ENCODE data around the gene GUCA2A. TPM values are rescaled to one million over a fixed set of nuclear protein-coding genes. Genes with fewer than 3 reads are reported as not detected.
"Not testable (repeated sequence)": the region's sequence is repeated elsewhere in the genome, so short reads cannot be mapped to it uniquely, and the experiment has no call there.

The GUCA2A gene
- not detected for total RNA-seq

GRCh38 chr1:42164551-42165420, at the start of gene GUCA2A:
Gene GUCA2A (minus strand): TSS chr1:42164745. CDS start chr1:42164712, 33 bp downstream.
- FAIRE-seq, result no peak
- no peak for DNase-seq (ENCODE audit: low spot score in 2 of 2)

GRCh38 chr1:42211224-42211623, 46.7 kb upstream of the GUCA2A start:
- no peak for DNase-seq (ENCODE audit: low spot score in 2 of 2)
- FAIRE-seq, result no peak

GRCh38 chr1:42210421-42211133, 46.0 kb upstream of the GUCA2A start:
- DNase-seq (ENCODE audit: low spot score in 2 of 2), result no peak
- no peak for FAIRE-seq

GRCh38 chr1:42209526-42210251, 45.1 kb upstream of the GUCA2A start:
- DNase-seq (ENCODE audit: low spot score in 2 of 2) (no peak), FAIRE-seq (no peak)

- not testable (repeated sequence) for FAIRE-seq; DNase-seq (ENCODE audit: low spot score in 2 of 2)
Measured at GRCh38 chr1:42206930-42207329, 42.4 kb upstream of the GUCA2A start.

- no peak for FAIRE-seq
- no peak for DNase-seq (ENCODE audit: low spot score in 2 of 2)
Measured at GRCh38 chr1:42206164-42206563, 41.6 kb upstream of the GUCA2A start.

GRCh38 chr1:42201986-42202385, 37.4 kb upstream of the GUCA2A start:
- no peak for DNase-seq (ENCODE audit: low spot score in 2 of 2)
- no peak for FAIRE-seq

- DNase-seq (ENCODE audit: low spot score in 2 of 2), result no peak
- no peak for FAIRE-seq
Measured at GRCh38 chr1:42198251-42198650, 33.7 kb upstream of the GUCA2A start.

- FAIRE-seq, result no peak
- DNase-seq (ENCODE audit: low spot score in 2 of 2), result no peak
Measured at GRCh38 chr1:42195841-42196240, 31.3 kb upstream of the GUCA2A start.

- no peak for DNase-seq (ENCODE audit: low spot score in 2 of 2)
- FAIRE-seq, result no peak
Measured at GRCh38 chr1:42192106-42192505, 27.6 kb upstream of the GUCA2A start.

- DNase-seq (ENCODE audit: low spot score in 2 of 2) (no peak), FAIRE-seq (no peak)
Measured at GRCh38 chr1:42191319-42191718, 26.8 kb upstream of the GUCA2A start.

- no peak for FAIRE-seq
- no peak for DNase-seq (ENCODE audit: low spot score in 2 of 2)
Measured at GRCh38 chr1:42189931-42190853, 25.6 kb upstream of the GUCA2A start.

GRCh38 chr1:42186152-42186551, 21.6 kb upstream of the GUCA2A start:
- FAIRE-seq, result no peak

GRCh38 chr1:42184616-42185015, 20.1 kb upstream of the GUCA2A start:
- FAIRE-seq (no peak), DNase-seq (ENCODE audit: low spot score in 2 of 2) (no peak)

More at GRCh38 chr1:42186152-42186551, 21.6 kb upstream of the GUCA2A start:
- no peak for DNase-seq (ENCODE audit: low spot score in 2 of 2)

GRCh38 chr1:42183957-42184268, 19.4 kb upstream of the GUCA2A start:
- no peak for FAIRE-seq
- no peak for DNase-seq (ENCODE audit: low spot score in 2 of 2)

GRCh38 chr1:42183210-42183956, 18.8 kb upstream of the GUCA2A start:
- DNase-seq (ENCODE audit: low spot score in 2 of 2) (no peak), FAIRE-seq (no peak)

GRCh38 chr1:42181687-42182086, 17.1 kb upstream of the GUCA2A start:
- FAIRE-seq (no peak), DNase-seq (ENCODE audit: low spot score in 2 of 2) (no peak)

GRCh38 chr1:42179900-42180329, 15.4 kb upstream of the GUCA2A start:
- FAIRE-seq (no peak), DNase-seq (ENCODE audit: low spot score in 2 of 2) (no peak)

- no peak for FAIRE-seq
Measured at GRCh38 chr1:42179275-42179674, 14.7 kb upstream of the GUCA2A start.

More at GRCh38 chr1:42179275-42179674, 14.7 kb upstream of the GUCA2A start:
- DNase-seq (ENCODE audit: low spot score in 2 of 2), result no peak
